Naive B cell (primary cell): Measurements from ENCODE around the gene SRP14. TPM values are rescaled to one million over a fixed set of nuclear protein-coding genes. Genes with fewer than 3 reads are reported as not detected.

Experiments
- ATAC-seq, 2 donors: fragments of 150-1000 bp; cut with Tn5 transposase; 2 replicates each; pipeline ENCODE4 v1.10.0; 2021; ENCODE audit warnings: low read depth in 2 of 2, mild to moderate bottlenecking in 2 of 2, moderate library complexity in 2 of 2
- DNase-seq: peaks from one replicate; pipeline ENCODE4 v3.0.0; 2022
- H3K27ac Mint-ChIP-seq, 6 donors: one replicate each; pipeline ENCODE4 v1.8.0; 2020 to 2022; ENCODE audit warnings: mild to moderate bottlenecking in 6 of 6, mixed read lengths in 6 of 6, moderate library complexity in 5 of 6, inconsistent platforms in 2 of 6
- H3K27me3 Mint-ChIP-seq, 3 donors: one replicate each; pipeline ENCODE4 v1.8.0; 2021 to 2022; ENCODE audit warnings: mixed read lengths in 3 of 3, mild to moderate bottlenecking in 1 of 3
- H3K36me3 Mint-ChIP-seq, 2 donors: one replicate each; pipeline ENCODE4 v1.8.0; 2020 to 2022; ENCODE audit warnings: mixed read lengths in 2 of 2, inconsistent platforms in 1 of 2, mild to moderate bottlenecking in 1 of 2
- H3K4me1 Mint-ChIP-seq, 3 donors: one replicate each; pipeline ENCODE4 v1.8.0; 2020 to 2022; ENCODE audit warnings: mixed read lengths in 3 of 3, inconsistent platforms in 1 of 3, mild to moderate bottlenecking in 1 of 3, moderate library complexity in 1 of 3
- H3K4me3 Mint-ChIP-seq, 8 donors: one replicate each; pipeline ENCODE4 v1.8.0; 2020 to 2022; ENCODE audit warnings: mild to moderate bottlenecking in 8 of 8, mixed read lengths in 8 of 8, moderate library complexity in 8 of 8, inconsistent platforms in 2 of 8
- H3K9me3 Mint-ChIP-seq, 7 donors: one replicate each; pipeline ENCODE4 v1.8.0; 2020 to 2022; ENCODE audit warnings: mixed read lengths in 7 of 7, mild to moderate bottlenecking in 5 of 7, inconsistent platforms in 2 of 7, moderate library complexity in 1 of 7
- polyA plus RNA-seq, 6 donors: library from polyadenylated mRNA; unstranded; fragments of 300-500 nt; fragmentation: Illumina TruSeq; gene quantifications; one replicate each; pipeline ENCODE4 v1.2.3, GENCODE V29; 2021; ENCODE audit warnings: low read depth in 6 of 6

SRP14 gene
- polyA plus RNA-seq, 6 donors from 2014 or later: 640 to 1,092 (median 833) TPM

DNA sequence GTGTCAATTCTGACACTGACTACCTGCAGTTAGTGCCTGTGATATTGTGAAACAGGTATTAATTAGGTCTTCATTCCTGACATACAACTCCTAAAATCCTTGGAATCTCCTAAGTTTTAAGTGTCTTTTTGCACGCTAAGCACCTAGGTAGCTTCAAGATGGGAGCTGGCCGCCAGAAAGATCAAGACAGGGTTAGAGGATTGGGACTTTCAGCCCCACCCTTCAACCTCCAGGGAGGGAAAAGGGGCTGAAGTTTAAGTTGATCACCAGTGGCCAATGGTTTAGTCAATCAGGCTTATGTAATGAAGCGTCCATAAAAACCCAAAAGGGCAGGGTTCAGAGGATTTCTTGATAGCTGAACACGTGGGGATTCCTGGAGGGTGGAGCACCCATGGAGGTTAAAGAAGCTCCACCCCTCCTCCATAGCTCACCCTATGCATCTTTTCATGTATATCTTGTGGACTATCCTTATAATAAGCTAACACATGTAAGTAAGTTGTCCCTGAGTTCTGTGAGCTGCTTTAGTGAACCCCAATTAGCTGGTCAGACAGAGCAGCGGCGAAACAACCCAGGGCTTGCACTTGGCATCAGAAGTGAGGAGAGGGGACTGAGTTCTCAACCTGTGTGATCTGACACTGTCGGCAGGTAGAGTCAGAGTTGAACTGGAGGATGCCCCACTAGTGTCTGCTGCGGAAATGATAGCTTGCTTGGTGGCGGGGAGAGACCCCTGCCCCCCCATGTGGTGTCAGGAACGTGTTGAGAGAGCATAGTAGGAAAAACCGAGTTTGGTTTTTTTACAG, 12.8 kb upstream of the SRP14 start:
- H3K4me1 Mint-ChIP-seq: peaks cover 55 to 79% (median 68%) of the 10 kb centered on the region in 3 donors
- peak overlapping the region in 1 of 8 donors; percentile 30 for H3K4me3 Mint-ChIP-seq

DNA sequence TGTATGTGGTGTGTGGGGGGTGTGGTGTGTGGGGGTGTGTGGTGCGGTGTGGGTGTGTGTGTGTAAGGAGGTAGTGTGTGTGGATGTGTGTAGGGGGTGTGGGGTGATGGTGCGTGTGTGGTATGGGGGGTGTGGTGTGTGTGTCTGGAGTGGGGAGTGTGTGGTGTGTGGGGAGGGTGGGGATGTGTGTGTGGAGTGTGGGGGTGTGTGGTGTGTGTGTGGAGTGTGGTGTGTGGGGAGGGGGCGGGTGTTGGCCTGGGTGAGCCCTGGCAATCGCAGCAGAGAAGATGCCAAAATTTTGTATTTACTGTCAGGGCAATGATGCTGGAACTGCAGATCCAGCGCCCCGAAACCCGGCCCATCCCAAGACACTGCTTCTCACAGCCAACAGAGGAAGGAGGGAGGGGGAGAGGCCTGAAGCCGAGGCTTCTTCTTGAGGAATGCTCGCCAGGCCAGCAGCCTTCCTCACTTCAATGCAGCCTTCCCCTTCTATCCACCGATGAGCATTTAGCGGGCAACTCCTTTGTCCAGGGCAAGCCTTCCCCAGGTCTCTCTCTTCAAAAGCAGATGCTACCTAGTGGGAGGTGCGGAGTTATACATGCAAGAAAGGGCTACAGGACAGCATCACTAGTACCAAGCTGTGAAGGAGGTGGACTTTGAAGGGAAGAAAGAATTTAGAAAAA, 11.9 kb upstream of the SRP14 start:
- ATAC-seq: no peak
- DNase-seq: no peak
- peak overlapping the region in 1 of 6 donors; percentile 90 for H3K27ac Mint-ChIP-seq
- H3K4me3 Mint-ChIP-seq: peak overlapping the region in 1 of 8 donors; percentile 25
- H3K9me3 Mint-ChIP-seq: no peaks in the 10 kb centered on the region
- H3K27me3 Mint-ChIP-seq: no peaks in the 10 kb centered on the region
- no peaks in the 10 kb centered on the region for H3K36me3 Mint-ChIP-seq
- peaks cover 55 to 82% (median 70%) of the 10 kb centered on the region in 3 donors for H3K4me1 Mint-ChIP-seq

More for the DNA sequence above, 12.8 kb upstream of the SRP14 start:
- no peak for DNase-seq
- no peak for ATAC-seq
- no peaks in the 10 kb centered on the region for H3K36me3 Mint-ChIP-seq
- no peaks in the 10 kb centered on the region for H3K9me3 Mint-ChIP-seq
- H3K27ac Mint-ChIP-seq: peak overlapping the region in 4 of 6 donors; percentile 20 to 85 (median 64)
- no peaks in the 10 kb centered on the region for H3K27me3 Mint-ChIP-seq

DNA sequence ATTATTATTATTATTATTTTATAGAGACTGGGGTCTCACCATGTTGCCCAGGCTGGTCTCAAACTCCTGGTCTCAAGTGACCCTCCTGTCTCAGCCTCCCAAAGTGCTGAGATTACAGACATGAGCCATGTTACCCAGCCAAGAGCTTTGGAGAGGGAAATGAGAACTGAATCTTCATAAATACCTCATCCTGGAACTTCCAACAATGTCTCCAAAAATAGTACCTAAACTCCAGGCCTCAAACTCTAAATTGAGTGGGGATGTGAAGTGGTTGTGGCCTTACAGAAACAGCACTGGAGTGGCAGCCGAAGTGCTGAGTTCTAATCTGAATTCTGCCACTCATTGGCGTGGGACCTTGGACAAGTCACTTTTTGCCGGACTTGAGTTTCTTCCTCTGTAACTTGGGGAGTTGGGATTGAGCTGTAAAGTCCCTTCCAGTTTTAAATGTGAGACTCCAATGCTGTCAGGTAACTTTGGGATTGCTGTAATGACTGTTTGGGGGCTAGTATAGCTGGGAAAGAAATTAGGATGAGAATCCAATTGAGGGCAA, 10.0 kb upstream of the SRP14 start:
- DNase-seq: no peak
- no peaks in the 10 kb centered on the region for H3K27me3 Mint-ChIP-seq
- H3K9me3 Mint-ChIP-seq: no peaks in the 10 kb centered on the region
- H3K36me3 Mint-ChIP-seq: no peaks in the 10 kb centered on the region
- no peak for ATAC-seq
- H3K4me3 Mint-ChIP-seq: peak overlapping the region in 3 of 8 donors; percentile 40 to 81 (median 66)
- peak overlapping the region; percentile 3 to 88 (median 76) for H3K27ac Mint-ChIP-seq
- peaks cover 50 to 82% (median 65%) of the 10 kb centered on the region in 3 donors for H3K4me1 Mint-ChIP-seq

DNA sequence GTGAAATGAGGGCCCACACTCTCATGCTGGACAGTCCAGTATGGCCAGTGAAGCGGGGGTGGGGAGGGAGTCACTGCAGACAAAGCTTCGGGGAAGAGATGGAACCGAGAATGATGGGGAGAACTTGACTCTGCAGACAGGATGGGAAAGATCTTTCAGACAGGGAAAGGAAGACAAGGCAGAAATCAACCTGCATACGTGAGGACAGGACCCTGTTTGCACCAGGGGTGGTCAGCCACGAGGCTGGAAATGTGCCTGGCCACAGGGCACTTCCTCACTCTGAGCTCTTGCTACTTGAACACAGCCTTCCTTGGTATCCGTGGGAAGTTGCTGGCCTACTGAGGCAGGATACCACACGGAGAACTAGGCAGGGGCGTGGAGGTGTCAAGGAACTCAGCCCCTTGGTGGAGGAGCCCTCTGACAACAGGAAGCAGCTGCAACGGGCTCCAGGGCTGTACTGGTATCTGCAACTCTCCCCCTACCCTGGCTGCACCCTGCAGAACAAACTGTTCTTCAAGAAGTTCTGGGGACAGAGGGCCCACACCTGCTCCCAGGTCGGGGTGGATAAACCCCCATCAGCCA, 9.3 kb upstream of the SRP14 start:
- Mint-ChIP-seq H3K4me1 (peaks cover 44 to 76% (median 58%) of the 10 kb centered on the region in 3 donors), H3K9me3 (no peaks in the 10 kb centered on the region), H3K27me3 (no peaks in the 10 kb centered on the region), H3K36me3 (no peaks in the 10 kb centered on the region), H3K4me3 (peak overlapping the region in 7 of 8 donors; percentile 45 to 81 (median 73)), H3K27ac (peak overlapping the region in 5 of 6 donors; percentile 67 to 97 (median 96))
- peak; percentile 41 to 45 for ATAC-seq
- peak; percentile 29 for DNase-seq

DNA sequence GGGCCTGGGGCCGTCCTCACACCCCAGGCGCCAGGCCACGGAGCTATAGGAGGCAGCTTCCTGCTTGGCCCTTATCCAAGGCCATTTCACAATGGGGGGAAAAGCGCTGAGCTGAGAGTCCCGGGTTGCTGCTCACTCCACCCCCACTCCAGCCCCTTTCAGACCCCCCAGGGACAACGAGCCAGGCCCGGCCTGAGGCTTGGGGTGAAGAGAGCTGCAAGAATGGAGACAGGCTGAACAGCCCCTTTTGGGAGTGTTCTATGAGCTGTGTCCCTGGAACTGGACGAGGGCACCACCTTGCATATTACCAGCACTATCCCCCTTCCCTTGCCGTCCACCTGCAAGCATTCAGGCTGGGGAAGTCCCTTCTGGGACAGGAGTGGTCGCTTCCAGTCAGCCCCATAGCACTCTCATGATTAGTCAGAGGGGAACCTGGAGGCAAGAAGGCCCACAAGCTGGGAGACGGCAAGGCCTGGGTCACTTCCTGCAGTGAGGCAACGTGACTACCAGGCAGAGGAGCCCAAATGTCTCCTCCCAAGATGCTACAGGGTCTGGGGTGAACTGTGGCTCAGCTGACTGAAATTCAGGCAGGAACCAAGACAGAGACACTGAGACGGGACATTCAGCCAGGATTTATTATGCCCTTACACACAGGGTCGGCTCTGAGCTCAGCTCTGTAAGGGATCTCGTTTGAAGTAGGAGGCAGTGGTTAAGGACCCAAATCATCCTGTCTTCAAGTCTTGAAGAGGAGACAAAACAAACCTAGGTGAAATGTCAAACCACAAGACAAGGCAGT, 8.6 kb upstream of the SRP14 start:
- H3K9me3 Mint-ChIP-seq: no peaks in the 10 kb centered on the region
- H3K27ac Mint-ChIP-seq: peak overlapping the region in 5 of 6 donors; percentile 50 to 97 (median 96)
- H3K4me3 Mint-ChIP-seq: peak overlapping the region in 7 of 8 donors; percentile 45 to 81 (median 73)
- peaks cover 44 to 70% (median 52%) of the 10 kb centered on the region in 3 donors for H3K4me1 Mint-ChIP-seq
- peak; percentile 9 to 12 for ATAC-seq
- DNase-seq: no peak
- H3K27me3 Mint-ChIP-seq: no peaks in the 10 kb centered on the region
- no peaks in the 10 kb centered on the region for H3K36me3 Mint-ChIP-seq

DNA sequence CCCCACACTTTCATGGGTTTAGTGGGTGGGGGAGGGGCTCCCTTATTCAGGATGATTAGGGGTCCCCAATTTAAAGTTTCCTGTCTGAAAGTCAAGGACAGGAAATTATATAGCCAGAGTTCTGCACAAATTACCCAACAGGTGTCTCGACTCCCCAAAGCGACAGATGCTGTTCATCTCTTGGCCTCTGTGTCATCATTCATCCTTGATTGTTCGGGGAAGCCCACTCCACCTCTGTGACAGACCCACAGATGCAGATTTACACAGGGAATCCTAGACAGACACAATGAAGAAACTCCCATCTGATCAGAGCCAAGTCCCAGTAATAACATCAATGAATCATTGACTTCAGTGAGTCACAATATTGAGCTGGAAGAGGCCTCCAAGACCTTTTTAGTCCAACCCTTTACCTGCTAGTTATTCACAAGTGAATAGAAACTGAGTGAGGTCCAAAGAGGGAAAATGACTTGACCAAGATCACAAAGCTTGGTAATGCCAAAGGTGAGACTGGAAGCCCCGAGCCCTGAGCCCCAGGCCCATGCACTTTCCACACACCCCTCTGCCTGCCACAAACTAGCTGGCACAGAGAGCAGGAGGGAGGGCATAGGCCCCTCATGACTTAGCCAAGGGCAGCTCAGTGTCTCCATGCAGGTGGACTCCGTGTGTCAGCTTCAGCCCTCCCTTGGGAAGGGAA, 7.9 kb upstream of the SRP14 start:
- Mint-ChIP-seq H3K4me3 (peak overlapping the region in 1 of 8 donors; percentile 6), H3K27ac (peak overlapping the region in 2 of 6 donors; percentile 22 to 58), H3K27me3 (no peaks in the 10 kb centered on the region), H3K9me3 (no peaks in the 10 kb centered on the region), H3K36me3 (no peaks in the 10 kb centered on the region), H3K4me1 (peaks cover 44 to 66% (median 52%) of the 10 kb centered on the region in 3 donors)
- ATAC-seq (no peak), DNase-seq (no peak)

DNA sequence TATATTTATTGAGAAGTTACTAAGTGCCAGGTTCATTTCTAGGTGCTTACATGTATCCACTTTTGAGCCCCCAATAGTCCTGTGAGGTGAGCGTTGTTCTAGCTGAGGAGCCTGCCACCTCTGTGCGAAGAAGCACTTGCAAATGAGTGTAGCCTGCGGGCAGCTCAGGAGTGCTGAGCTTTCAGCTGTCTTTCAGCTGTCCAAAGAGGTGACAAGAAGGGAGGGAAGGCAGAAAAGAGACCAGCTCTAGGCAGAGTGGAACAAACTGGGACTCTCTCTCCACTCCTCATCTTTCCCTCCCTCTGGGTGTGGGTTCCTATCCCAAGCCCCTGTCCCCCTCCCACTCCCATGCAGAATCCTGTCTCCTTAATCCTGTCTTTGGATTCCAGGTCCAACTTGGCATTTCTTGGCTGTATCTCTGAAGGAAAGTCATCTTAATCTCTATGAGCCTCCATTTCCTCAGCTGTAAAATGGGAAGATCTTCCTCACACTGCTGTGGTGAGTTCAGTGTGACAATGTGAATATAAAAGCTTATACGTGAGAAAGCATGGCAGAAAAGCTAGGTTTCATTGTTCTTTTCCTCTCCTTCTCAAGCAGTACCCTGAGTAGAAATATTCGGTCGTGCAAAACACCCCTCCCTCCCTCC, 6.7 kb upstream of the SRP14 start:
- Mint-ChIP-seq H3K4me1 (peaks cover 44 to 68% (median 52%) of the 10 kb centered on the region in 3 donors), H3K9me3 (no peaks in the 10 kb centered on the region), H3K27ac (peak overlapping the region in 5 of 6 donors; percentile 9 to 93 (median 88)), H3K36me3 (no peaks in the 10 kb centered on the region), H3K27me3 (no peaks in the 10 kb centered on the region), H3K4me3 (peak overlapping the region in 7 of 8 donors; percentile 9 to 74 (median 61))
- ATAC-seq (peak in 1 of 2 donors; percentile 9), DNase-seq (no peak)

DNA sequence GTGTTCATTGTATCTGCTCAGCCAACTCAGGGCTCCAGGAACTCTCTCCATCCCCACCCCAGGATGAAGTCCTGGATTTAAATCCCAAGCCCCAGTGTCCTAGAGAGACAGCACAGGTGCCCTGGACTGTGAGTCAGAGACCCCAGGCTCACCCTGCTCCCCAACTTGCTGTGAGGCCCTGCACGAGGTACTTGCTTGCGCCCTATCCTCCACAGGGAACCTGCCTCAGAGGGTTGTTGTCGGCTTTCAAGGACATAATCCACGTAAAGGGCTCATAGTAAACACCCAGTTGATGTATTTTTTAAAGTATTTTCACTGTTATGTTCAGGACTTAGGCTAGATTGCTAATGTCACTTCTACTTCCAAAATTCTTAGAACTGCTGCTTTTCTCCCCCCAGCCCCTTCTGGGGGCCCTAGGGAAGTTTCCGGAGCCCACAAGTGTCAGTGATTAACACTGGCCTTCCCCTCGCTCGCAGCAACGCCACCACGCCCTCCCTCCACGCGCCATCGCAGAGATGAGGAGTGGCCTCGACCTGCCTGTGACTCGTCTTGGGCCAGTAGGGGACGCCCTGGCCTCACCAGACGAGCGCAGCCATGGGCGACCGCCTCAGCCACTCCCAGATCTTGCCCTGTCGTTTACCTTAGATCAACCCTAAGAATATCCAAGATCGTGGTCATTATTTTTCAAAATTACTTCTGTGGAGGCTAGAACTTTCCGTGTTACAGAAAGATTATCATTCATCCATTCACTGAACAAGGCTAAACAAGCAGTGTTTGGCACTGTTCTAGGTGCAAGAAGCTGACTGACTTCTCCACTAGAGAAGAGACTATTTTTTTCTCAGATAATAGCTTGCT, 6.0 kb upstream of the SRP14 start:
- H3K4me1 Mint-ChIP-seq: peaks cover 42 to 69% (median 51%) of the 10 kb centered on the region in 3 donors
- H3K9me3 Mint-ChIP-seq: no peaks in the 10 kb centered on the region
- peak overlapping the region; percentile 9 to 93 (median 86) for H3K27ac Mint-ChIP-seq
- H3K36me3 Mint-ChIP-seq: no peaks in the 10 kb centered on the region
- ATAC-seq (peak; percentile 93 to 94), DNase-seq (peak; percentile 83)
- peak overlapping the region; percentile 2 to 82 (median 61) for H3K4me3 Mint-ChIP-seq
- no peaks in the 10 kb centered on the region for H3K27me3 Mint-ChIP-seq

DNA sequence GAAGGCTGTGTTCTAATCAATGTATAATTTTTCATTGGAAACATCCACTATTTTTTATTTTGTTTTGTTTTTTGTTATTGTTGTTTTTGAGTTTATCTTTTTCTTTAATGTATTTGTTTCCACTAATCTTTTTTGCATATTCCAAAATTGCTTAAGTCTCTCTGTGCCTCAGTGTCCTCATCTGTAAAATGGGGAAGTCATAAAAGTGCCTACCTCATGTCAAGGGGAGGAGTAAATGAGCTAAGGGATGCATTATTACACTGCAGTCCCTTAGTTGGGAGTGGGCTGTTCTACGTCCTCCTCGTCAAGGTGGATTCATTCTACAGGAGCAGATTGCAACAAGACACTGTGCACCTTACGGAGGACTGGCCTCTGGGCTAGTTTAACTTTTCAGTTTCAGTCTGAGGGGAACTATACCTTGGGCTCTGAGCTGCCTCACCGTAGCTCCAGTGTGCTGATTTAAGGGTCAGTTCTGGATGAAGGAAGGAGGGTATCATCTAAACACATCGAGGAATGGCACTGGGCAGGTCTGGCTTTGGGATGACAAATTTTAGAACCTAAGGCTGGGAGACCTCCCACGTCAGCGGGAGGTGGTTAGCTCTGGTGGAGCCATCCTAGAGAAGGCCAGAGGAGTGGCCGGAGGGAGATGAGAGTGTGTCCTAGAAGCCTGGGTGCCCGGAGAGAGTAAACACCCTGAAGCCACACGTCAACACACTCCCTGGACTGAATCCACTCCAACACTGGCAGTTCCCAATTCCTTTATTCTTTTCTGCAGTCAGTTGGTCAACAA, 5.1 kb upstream of the SRP14 start:
- Mint-ChIP-seq H3K36me3 (peaks cover 0 to 2% of the 10 kb centered on the region in 2 donors), H3K4me1 (peaks cover 39 to 69% (median 50%) of the 10 kb centered on the region in 3 donors), H3K27me3 (no peaks in the 10 kb centered on the region), H3K9me3 (no peaks in the 10 kb centered on the region), H3K27ac (peak overlapping the region in 5 of 6 donors; percentile 47 to 93 (median 84)), H3K4me3 (peak overlapping the region in 3 of 8 donors; percentile 28 to 74 (median 61))
- DNase-seq: no peak
- ATAC-seq: no peak

DNA sequence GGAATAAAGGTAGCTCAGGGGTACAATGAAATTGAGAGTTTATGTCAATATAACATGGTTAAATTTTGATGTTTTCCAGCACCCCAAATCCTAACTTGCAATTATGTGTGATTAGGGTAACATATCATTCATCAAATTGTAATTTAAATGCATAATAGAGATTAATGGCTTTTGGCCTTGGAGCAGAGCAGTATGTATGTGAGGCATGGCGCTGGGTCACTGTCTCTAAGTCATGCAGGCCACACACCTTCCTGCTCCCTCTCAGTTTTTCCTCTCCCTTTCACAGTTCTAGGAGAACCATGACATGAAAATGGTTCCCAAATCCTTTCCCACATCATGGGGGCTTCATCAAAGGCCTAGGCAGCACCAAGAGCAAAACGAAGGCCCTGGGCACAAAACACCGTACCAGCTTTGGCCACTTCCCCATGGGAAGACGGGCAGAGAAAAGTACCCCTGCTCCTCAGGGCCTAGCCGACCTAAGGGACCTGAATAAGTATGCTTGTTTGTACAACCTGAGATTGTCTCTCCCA, 3.9 kb upstream of the SRP14 start:
- Mint-ChIP-seq H3K27me3 (no peaks in the 10 kb centered on the region), H3K27ac (peak overlapping the region in 1 of 6 donors; percentile 17), H3K9me3 (no peaks in the 10 kb centered on the region), H3K36me3 (peaks cover 0 to 8% of the 10 kb centered on the region in 2 donors), H3K4me3 (peak overlapping the region in 1 of 8 donors; percentile 6), H3K4me1 (peaks cover 35 to 66% (median 50%) of the 10 kb centered on the region in 3 donors)
- no peak for DNase-seq
- no peak for ATAC-seq
